GM23338 (cell line): ENCODE data around the gene DLGAP4.
A peak's percentile ranks its signal among the peaks of the same experiment; 100 is the strongest.

Experiments
- CREB1 ChIP-seq: fragments of 250-450 bp; sonication (Bioruptor Pico); IDR thresholded peaks from 2 replicates; pipeline ENCODE4 v1.5.0; 2020; ENCODE audit warnings: low read depth, mild to moderate bottlenecking, moderate library complexity
- CTCF ChIP-seq, 2 experiments: fragments of 200-600 bp in 1 of 2; sonication (generic) in 1 of 2; conservative IDR thresholded peaks; 2 replicates each; pipeline versions ENCODE4 v1.5.1 to v1.6.1; 2016 to 2017; ENCODE audit warnings: antibody characterized with exemption in 2 of 2, low read depth in 2 of 2, mild to moderate bottlenecking in 2 of 2, moderate library complexity in 1 of 2
- ETS1 ChIP-seq: IDR thresholded peaks from 2 replicates; pipeline ENCODE4 v1.6.1; 2016; ENCODE audit warnings: antibody characterized with exemption
- EZH2 ChIP-seq: fragments of 200-600 bp; sonication (generic); IDR thresholded peaks from one replicate; pipeline ENCODE4 v1.8.0; 2017; ENCODE audit warnings: antibody characterized with exemption, mild to moderate bottlenecking, low read depth; ENCODE audit not compliant: unreplicated experiment
- EZH2phosphoT487 ChIP-seq: fragments of 200-600 bp; sonication (generic); IDR thresholded peaks from one replicate; pipeline ENCODE4 v1.8.1; 2018; ENCODE audit warnings: antibody characterized with exemption; ENCODE audit not compliant: unreplicated experiment
- JUNB ChIP-seq: IDR thresholded peaks from one replicate; pipeline ENCODE4 v1.6.1; 2016; ENCODE audit warnings: antibody characterized with exemption; ENCODE audit not compliant: unreplicated experiment
- POLR2AphosphoS5 ChIP-seq: IDR thresholded peaks from 2 replicates; pipeline ENCODE4 v1.6.1; 2016; ENCODE audit warnings: antibody characterized with exemption, low read depth
- REST ChIP-seq: IDR thresholded peaks from one replicate; pipeline ENCODE4 v1.6.1; 2018; ENCODE audit warnings: antibody characterized with exemption; ENCODE audit not compliant: unreplicated experiment
- STAT1 ChIP-seq: IDR thresholded peaks from one replicate; pipeline ENCODE4 v1.6.1; 2016; ENCODE audit warnings: antibody characterized with exemption; ENCODE audit not compliant: unreplicated experiment

- peak; percentile 93 to 97 for TF ChIP-seq CTCF (conservative IDR thresholded peaks at IDR 0.05; ENCODE audit: low read depth in 2 of 2)
- TF ChIP-seq POLR2AphosphoS5 = no peak
- TF ChIP-seq CREB1 (CRISPR knock-in tag) = no peak
- no peak for TF ChIP-seq JUNB
- no peak for TF ChIP-seq EZH2
- no peak for TF ChIP-seq REST
- TF ChIP-seq EZH2phosphoT487 = no peak
- TF ChIP-seq ETS1 = no peak
- TF ChIP-seq STAT1 = no peak
Measured at GRCh38 chr20:36439040-36439730, 133.0 kb downstream of the DLGAP4 start.
